ENCODE results near the gene PTK6. TPM values are rescaled to one million over a fixed set of nuclear protein-coding genes. Genes with fewer than 3 reads are reported as not detected.
A peak's percentile ranks its signal among the peaks of the same experiment; 100 is the strongest.

PTK6 gene
- total RNA-seq, result 0.75 and 0.86 TPM in 2 replicates
- 0.51 TPM for total RNA-seq (2013)
- 2.3 and 2.8 TPM in 2 replicates for polyA plus RNA-seq
- 0.64 and 1.5 TPM in 2 replicates for polyA minus RNA-seq

GRCh38 chr20:63536997-63537524 lies at the start of gene PTK6:
TSS of gene PTK6 (minus strand) at chr20:63537376. CDS start at chr20:63537314, 62 bp downstream.
- TF ChIP-seq EZH2 (IDR thresholded peaks at IDR 0.05; ENCODE audit: borderline replicate concordance, insufficient read depth, low read depth, low read length, poor library complexity, severe bottlenecking) (no peak), CTCF (IDR thresholded peaks at IDR 0.05) (no peak)
- no peak for ATAC-seq (ENCODE audit: low read depth)
- ChIA-PET POLR2A (interaction anchor here (0.6 to 2.7 kb wide), 14 partner anchors 12 to 444 kb away, joined by 4 to 42 read pairs (median 6); partner anchors contain the start of genes FNDC11, PPDPF, PRPF6 and RTEL1), CTCF (interaction anchor here (0.6 to 4.7 kb wide), 34 partner anchors 9 to 456 kb away, joined by 3 to 30 read pairs (median 8); partner anchors contain the start of genes ARFRP1, FNDC11, HELZ2 and LIME1)
- Histone ChIP-seq H3K4me2 (replicated peaks; ENCODE audit: low read depth, low read length, poor library complexity, severe bottlenecking) (peak within 1 kb of the TSS; percentile 92), H3K79me2 (ENCODE audit: control insufficient read depth, insufficient read depth, low read length) (no peaks in the 10 kb centered on the region), H3K4me1 (ENCODE audit: control insufficient read depth in 2 of 2, insufficient read depth in 2 of 2, low read length in 2 of 2) (peaks cover 26 to 39% of the 10 kb centered on the region in 2 donors), H3K27ac (ENCODE audit: low read length in 2 of 2) (peak within 1 kb of the TSS; percentile 83 to 86), H3K27me3 (replicated peaks in 1 of 4; ENCODE audit: control extremely low read depth in 1 of 4, control insufficient read depth in 3 of 4, insufficient read depth in 4 of 4, low read length in 3 of 4) (no peaks in the 10 kb centered on the region), H3K9me3 (ENCODE audit: control extremely low read depth in 1 of 3, control insufficient read depth in 2 of 3, insufficient read depth in 1 of 3, low read length in 2 of 3) (peaks cover 0 to 3% (median 0%) of the 10 kb centered on the region in 3 donors), H2AFZ (ENCODE audit: insufficient read depth, low read depth, low read length, poor library complexity, severe bottlenecking) (peak within 1 kb of the TSS; percentile 71), H3K9ac (ENCODE audit: low read length) (peak within 1 kb of the TSS; percentile 60), H3K36me3 (replicated peaks in 1 of 2; ENCODE audit: control extremely low read depth in 1 of 2, control insufficient read depth in 1 of 2, extremely low read depth in 1 of 2, insufficient read depth in 2 of 2, low read length in 1 of 2) (no peaks in the 10 kb centered on the region), H3K4me3 (ENCODE audit: control extremely low read depth in 1 of 5, extremely low read depth in 1 of 5, insufficient read depth in 1 of 5, low read depth in 2 of 5, low read length in 4 of 5) (peak within 1 kb of the TSS in 4 of 5 experiments; percentile 55 to 67 (median 58)), H4K20me1 (ENCODE audit: control insufficient read depth, insufficient read depth, low read length, poor library complexity, severe bottlenecking) (no peaks in the 10 kb centered on the region)
- no peak for DNase-seq
- H3K4me3 Mint-ChIP-seq, result peak within 1 kb of the TSS; percentile 86
- peaks cover 30% of the 10 kb centered on the region for H3K4me1 Mint-ChIP-seq
- H3K9me3 Mint-ChIP-seq (ENCODE audit: insufficient read depth), result no peaks in the 10 kb centered on the region
- H3K27ac Mint-ChIP-seq, result peak within 1 kb of the TSS; percentile 92
- 67% methylated on average over 29 of the region's 29 CpGs for WGBS (ENCODE audit: insufficient coverage)
- intact Hi-C loops (cut with micrococcal nuclease), result loop anchor here (1.0 to 5.0 kb wide), 4 partner anchors 17 to 420 kb away; partner anchors contain the start of genes ARFRP1, LIME1, PPDPF and SLC2A4RG
- H3K27me3 Mint-ChIP-seq, result no peaks in the 10 kb centered on the region

GRCh38 chr20:63586797-63587196 lies 49.6 kb upstream of the PTK6 start:
- ChIA-PET POLR2A (interaction anchor here (0.7 kb wide), 2 partner anchors 90 to 366 kb away, joined by 3 read pairs; no protein-coding TSS in a partner anchor), CTCF (interaction anchor here (1.7 kb wide), 1 partner anchor 49 kb away, joined by 4 read pairs; no protein-coding TSS in a partner anchor)
- Histone ChIP-seq H3K27me3 (replicated peaks in 1 of 4; ENCODE audit: control extremely low read depth in 1 of 4, control insufficient read depth in 3 of 4, insufficient read depth in 4 of 4, low read length in 3 of 4) (no peaks in the 10 kb centered on the region), H3K27ac (ENCODE audit: low read length in 2 of 2) (no peak overlapping the region), H4K20me1 (ENCODE audit: control insufficient read depth, insufficient read depth, low read length, poor library complexity, severe bottlenecking) (no peaks in the 10 kb centered on the region), H3K79me2 (ENCODE audit: control insufficient read depth, insufficient read depth, low read length) (no peaks in the 10 kb centered on the region), H3K4me1 (ENCODE audit: control insufficient read depth in 2 of 2, insufficient read depth in 2 of 2, low read length in 2 of 2) (peaks cover 3 to 8% of the 10 kb centered on the region in 2 donors), H3K36me3 (replicated peaks in 1 of 2; ENCODE audit: control extremely low read depth in 1 of 2, control insufficient read depth in 1 of 2, extremely low read depth in 1 of 2, insufficient read depth in 2 of 2, low read length in 1 of 2) (peaks cover 0 to 24% of the 10 kb centered on the region in 2 experiments), H3K9ac (ENCODE audit: low read length) (no peak overlapping the region), H2AFZ (ENCODE audit: insufficient read depth, low read depth, low read length, poor library complexity, severe bottlenecking) (no peak overlapping the region), H3K9me3 (ENCODE audit: control extremely low read depth in 1 of 3, control insufficient read depth in 2 of 3, insufficient read depth in 1 of 3, low read length in 2 of 3) (no peaks in the 10 kb centered on the region), H3K4me3 (ENCODE audit: control extremely low read depth in 1 of 5, extremely low read depth in 1 of 5, insufficient read depth in 1 of 5, low read depth in 2 of 5, low read length in 4 of 5) (no peak overlapping the region), H3K4me2 (replicated peaks; ENCODE audit: low read depth, low read length, poor library complexity, severe bottlenecking) (no peak overlapping the region)
- DNase-seq, result peak; percentile 6
- Mint-ChIP-seq H3K4me3 (no peak overlapping the region), H3K4me1 (peaks cover 2% of the 10 kb centered on the region), H3K27me3 (no peaks in the 10 kb centered on the region), H3K9me3 (ENCODE audit: insufficient read depth) (no peaks in the 10 kb centered on the region), H3K27ac (no peak overlapping the region)
- ATAC-seq (ENCODE audit: low read depth), result no peak
- TF ChIP-seq EZH2 (IDR thresholded peaks at IDR 0.05; ENCODE audit: borderline replicate concordance, insufficient read depth, low read depth, low read length, poor library complexity, severe bottlenecking), result no peak
- no peak for TF ChIP-seq CTCF (IDR thresholded peaks at IDR 0.05)
- intact Hi-C loops (cut with micrococcal nuclease), result no loop called here
- 93% methylated on average over 16 of the region's 17 CpGs for WGBS (ENCODE audit: insufficient coverage)
